ENCODE data around the gene CHRNA4.

Gene CHRNA4

DNA sequence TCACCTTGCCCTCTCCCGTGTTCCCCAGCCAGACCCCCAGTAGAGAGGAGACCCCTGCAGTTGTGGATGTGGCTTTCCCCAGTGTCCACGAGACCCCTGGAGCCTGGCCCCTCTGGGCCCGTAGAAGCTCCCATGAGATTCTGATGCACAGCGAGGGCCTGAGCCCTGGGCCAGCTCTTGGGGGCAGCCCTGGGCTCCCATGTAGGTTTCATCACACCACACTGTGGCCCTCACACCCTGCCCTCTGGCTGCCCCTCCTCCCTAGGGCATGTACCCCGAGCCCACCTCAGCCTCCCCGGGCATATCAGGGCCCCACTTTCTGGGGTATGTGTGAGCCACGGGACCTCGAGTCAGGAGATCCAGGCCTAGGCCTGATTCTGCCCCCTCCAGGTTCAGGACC lies 7.0 kb upstream of the CHRNA4 start:
- Histone ChIP-seq H3K4me1 (ENCODE audit: control insufficient read depth, insufficient read depth, low read length, poor library complexity, severe bottlenecking) (no peaks in the 10 kb centered on the region), H3K4me3 (ENCODE audit: extremely low read depth, insufficient read depth, low read length, poor library complexity, severe bottlenecking) (no peak overlapping the region), H3K27ac (ENCODE audit: low read depth, low read length, severe bottlenecking) (no peak overlapping the region), H3K9me3 (ENCODE audit: control insufficient read depth, low read length) (no peaks in the 10 kb centered on the region), H3K36me3 (ENCODE audit: control insufficient read depth, insufficient read depth, low read length) (no peaks in the 10 kb centered on the region)
- 89 to 100% methylated on average over 4 to 8 of the region's 8 CpGs for WGBS, 2 experiments (ENCODE audit: insufficient coverage in 2 of 2)

DNA sequence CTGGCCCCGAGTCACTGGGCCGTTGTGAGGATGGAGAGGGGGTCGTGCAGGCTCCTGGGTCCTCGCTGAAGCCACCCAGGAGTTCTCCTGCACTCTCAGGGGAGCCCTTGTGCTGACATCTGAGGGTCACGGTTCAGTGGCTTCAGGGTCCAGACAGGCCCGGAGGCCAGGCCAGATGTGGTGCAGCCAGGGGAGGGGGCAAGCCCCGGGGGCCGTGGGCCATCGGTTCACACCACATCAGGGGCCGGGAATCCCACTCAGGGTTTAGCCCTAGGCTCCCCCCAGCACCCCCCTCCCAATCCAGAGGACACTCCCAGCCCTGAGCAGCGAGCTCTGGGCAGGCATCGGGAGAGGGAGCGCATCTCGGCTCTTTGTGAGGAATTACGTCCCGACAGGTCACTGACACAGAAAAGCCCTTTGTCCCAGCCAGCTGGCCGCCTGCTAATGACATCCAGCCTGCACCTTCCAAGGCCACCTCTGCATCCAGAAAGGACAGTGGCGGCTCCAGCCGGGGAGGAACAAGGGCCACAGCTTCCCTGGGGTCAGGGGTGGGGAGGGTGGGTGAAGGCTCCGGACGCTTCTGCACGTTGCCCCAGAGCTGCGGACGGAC lies 6.4 kb upstream of the CHRNA4 start:
- H3K4me3 ChIP-seq (ENCODE audit: extremely low read depth, insufficient read depth, low read length, poor library complexity, severe bottlenecking), result no peak overlapping the region
- no peaks in the 10 kb centered on the region for H3K36me3 ChIP-seq (ENCODE audit: control insufficient read depth, insufficient read depth, low read length)
- 68 to 80% methylated on average over 15 to 16 of the region's 24 CpGs for WGBS, 2 experiments (ENCODE audit: insufficient coverage in 2 of 2)
- no peak overlapping the region for H3K27ac ChIP-seq (ENCODE audit: low read depth, low read length, severe bottlenecking)
- H3K9me3 ChIP-seq (ENCODE audit: control insufficient read depth, low read length), result no peaks in the 10 kb centered on the region
- H3K4me1 ChIP-seq (ENCODE audit: control insufficient read depth, insufficient read depth, low read length, poor library complexity, severe bottlenecking), result no peaks in the 10 kb centered on the region

DNA sequence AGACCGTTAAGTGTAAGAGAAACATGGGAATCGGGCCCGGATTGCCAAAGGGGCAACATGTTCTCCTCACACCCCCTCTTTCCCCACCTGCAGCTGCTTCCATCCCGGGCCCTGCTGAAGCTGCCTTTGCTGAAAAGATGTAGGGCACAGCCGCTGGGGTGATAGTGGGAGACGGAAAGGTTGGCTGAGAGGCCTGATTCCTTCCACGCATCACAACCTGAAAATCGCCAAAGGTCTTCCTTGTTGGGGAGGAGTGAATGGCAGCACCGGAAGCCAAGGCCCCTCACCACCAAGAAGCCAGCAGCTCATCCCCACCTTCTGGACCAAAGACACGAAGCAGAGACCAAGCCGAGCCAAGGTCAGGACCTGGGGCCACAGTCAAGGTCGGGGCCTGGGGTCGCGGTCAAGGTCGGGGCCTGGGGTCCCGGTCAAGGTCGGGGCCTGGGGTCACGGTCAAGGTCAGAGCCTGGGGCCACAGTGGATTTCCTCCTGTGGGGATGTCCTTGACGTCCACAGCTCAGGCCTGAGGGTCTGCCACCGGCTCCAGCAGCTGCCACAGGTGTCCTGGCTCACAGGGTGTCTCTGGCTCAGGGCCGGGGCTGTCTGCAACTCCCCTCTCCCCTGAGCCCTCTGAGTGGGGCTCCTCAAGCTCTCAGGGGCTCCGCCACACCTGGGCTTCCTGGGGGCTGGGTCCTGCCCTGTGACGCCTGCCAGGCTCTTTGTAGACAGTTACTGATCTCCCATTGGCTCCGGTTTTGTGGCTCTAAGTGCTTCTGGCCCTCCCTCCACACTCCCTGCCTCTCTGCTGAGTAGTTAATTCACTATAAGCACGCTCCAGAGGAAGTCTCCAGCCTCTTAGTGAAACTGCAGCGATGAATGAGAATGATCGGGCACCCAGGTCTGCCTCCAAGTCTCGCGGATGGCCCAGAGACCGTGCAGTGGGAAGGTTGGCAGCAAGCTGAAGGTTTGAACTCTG lies 5.5 kb upstream of the CHRNA4 start:
- no peaks in the 10 kb centered on the region for H3K4me1 ChIP-seq (ENCODE audit: control insufficient read depth, insufficient read depth, low read length, poor library complexity, severe bottlenecking)
- H3K9me3 ChIP-seq (ENCODE audit: control insufficient read depth, low read length), result no peaks in the 10 kb centered on the region
- H3K27ac ChIP-seq (ENCODE audit: low read depth, low read length, severe bottlenecking), result no peak overlapping the region
- no peaks in the 10 kb centered on the region for H3K36me3 ChIP-seq (ENCODE audit: control insufficient read depth, insufficient read depth, low read length)
- WGBS, 2 experiments (ENCODE audit: insufficient coverage in 2 of 2), result 86 to 88% methylated on average over 25 to 29 of the region's 30 CpGs
- H3K4me3 ChIP-seq (ENCODE audit: extremely low read depth, insufficient read depth, low read length, poor library complexity, severe bottlenecking), result no peak overlapping the region

DNA sequence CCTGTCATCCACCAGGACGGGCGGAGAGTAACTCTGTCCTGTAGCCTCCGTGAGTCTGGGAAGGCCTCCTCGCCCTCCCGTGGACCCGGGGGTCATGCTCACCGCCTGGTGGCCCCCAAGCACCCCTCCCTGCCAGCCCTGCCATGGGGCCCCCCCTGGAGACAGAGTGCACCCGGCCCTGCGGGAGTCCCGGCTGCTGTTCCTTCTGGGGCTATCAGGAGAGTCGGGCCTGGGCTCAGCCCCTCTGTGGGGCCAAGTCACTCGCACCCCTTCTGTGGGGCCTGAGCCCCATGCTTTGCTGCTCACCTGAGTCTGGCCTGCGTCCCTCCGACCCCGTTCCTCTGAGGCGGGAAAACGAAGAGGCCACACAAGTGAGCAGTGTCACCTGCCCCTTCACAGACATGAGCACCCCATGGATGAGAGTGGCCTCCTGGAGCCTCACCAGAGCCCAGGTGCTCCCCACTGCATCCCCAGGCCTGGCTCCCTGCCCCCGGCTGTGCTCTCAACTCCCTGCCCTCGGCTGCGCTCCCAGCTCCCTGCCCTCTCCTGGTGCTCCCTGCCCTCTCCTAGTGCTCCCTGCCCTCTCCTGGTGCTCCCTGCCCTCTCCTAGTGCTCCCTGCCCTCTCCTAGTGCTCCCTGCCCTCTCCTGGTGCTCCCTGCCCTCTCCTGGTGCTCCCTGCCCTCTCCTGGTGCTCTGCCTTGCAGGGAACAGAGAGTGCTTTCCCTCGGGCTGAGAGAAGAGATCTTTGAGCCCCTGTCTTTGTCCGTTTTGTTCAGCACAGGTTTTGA lies 4.6 kb upstream of the CHRNA4 start:
- H3K4me3 ChIP-seq (ENCODE audit: extremely low read depth, insufficient read depth, low read length, poor library complexity, severe bottlenecking), result no peak overlapping the region
- no peak overlapping the region for H3K27ac ChIP-seq (ENCODE audit: low read depth, low read length, severe bottlenecking)
- no peaks in the 10 kb centered on the region for H3K4me1 ChIP-seq (ENCODE audit: control insufficient read depth, insufficient read depth, low read length, poor library complexity, severe bottlenecking)
- H3K36me3 ChIP-seq (ENCODE audit: control insufficient read depth, insufficient read depth, low read length), result no peaks in the 10 kb centered on the region
- H3K9me3 ChIP-seq (ENCODE audit: control insufficient read depth, low read length), result no peaks in the 10 kb centered on the region
- WGBS, 2 experiments (ENCODE audit: insufficient coverage in 2 of 2), result 82 to 84% methylated on average over 17 to 22 of the region's 22 CpGs

DNA sequence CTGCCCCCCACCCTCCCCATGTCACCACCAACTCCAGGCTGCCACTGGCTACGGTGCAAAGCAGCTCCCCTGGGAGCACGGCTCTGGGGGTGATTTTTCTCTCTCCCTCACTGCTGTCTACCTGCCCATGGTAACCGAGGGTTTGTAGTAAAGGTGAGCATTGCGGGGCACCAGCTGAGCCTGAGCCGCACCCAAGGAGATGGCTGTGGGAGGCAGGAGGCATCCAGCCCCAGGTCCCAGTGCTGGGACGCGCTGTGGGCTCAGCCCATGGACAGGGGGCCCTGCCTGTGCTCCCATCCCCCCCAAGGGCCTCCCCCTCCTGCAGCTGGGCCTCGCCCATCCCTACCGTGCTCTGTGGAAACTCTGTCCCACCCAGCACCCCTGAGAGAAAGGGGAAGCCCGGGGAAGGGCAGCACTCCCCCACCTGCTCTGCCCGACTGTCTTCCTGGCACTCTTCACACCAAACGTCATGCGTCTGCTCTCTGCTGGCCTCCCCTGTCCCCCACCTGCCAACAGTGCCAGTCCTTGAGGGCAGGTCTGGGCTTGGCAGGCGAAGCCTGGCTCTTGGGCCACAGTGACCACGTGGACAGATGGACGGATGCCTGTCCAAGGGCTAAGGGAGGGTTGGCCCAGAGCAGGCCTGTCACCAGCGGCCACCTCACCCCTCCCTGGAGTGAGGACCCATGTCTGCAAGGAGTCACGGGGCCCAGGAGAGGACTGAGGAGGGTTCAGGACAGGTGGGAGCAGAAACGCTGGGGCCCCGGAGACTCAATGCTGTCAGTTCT lies 3.8 kb upstream of the CHRNA4 start:
- H3K27ac ChIP-seq (ENCODE audit: low read depth, low read length, severe bottlenecking), result no peak overlapping the region

DNA sequence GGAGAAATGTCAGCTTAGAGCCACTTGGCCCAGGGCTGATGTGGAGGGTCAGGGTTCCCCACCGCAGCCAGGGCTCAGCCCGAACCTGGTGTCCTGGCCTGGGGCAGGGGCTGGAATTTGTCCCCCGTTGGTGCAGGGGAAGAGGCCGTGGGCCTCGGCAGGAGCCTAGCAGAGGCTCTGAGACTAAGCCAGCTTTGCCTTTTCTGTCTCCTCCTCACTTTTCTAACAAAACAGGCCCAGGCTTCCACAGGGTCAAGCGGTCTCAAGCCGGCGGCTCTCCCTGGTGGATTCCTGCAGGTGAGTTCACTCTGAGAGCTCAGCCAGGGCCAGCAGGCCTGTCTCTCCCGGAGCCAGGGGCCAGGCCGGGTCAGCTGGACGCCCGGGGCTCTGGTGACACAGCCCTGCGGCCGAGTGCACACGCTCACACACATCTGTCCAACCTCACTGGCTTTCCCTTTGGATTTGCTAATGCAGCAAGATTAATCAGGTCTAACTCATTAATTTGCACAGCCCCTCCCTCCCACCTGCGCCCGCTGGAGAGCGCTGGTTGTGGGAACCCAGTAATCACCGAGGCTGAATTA lies 2.9 kb upstream of the CHRNA4 start:
- 84 to 88% methylated on average over 16 to 19 of the region's 19 CpGs for WGBS, 2 experiments (ENCODE audit: insufficient coverage in 2 of 2)
- Histone ChIP-seq H3K27ac (ENCODE audit: low read depth, low read length, severe bottlenecking) (no peak overlapping the region), H3K4me1 (ENCODE audit: control insufficient read depth, insufficient read depth, low read length, poor library complexity, severe bottlenecking) (peaks cover 4% of the 10 kb centered on the region), H3K4me3 (ENCODE audit: extremely low read depth, insufficient read depth, low read length, poor library complexity, severe bottlenecking) (no peak overlapping the region), H3K9me3 (ENCODE audit: control insufficient read depth, low read length) (no peaks in the 10 kb centered on the region), H3K36me3 (ENCODE audit: control insufficient read depth, insufficient read depth, low read length) (no peaks in the 10 kb centered on the region)

More for the DNA sequence above, 3.8 kb upstream of the CHRNA4 start:
- Histone ChIP-seq H3K9me3 (ENCODE audit: control insufficient read depth, low read length) (no peaks in the 10 kb centered on the region), H3K4me1 (ENCODE audit: control insufficient read depth, insufficient read depth, low read length, poor library complexity, severe bottlenecking) (peaks cover 4% of the 10 kb centered on the region), H3K36me3 (ENCODE audit: control insufficient read depth, insufficient read depth, low read length) (no peaks in the 10 kb centered on the region), H3K4me3 (ENCODE audit: extremely low read depth, insufficient read depth, low read length, poor library complexity, severe bottlenecking) (no peak overlapping the region)
- 80 to 89% methylated on average over 13 to 14 of the region's 20 CpGs for WGBS, 2 experiments (ENCODE audit: insufficient coverage in 2 of 2)

DNA sequence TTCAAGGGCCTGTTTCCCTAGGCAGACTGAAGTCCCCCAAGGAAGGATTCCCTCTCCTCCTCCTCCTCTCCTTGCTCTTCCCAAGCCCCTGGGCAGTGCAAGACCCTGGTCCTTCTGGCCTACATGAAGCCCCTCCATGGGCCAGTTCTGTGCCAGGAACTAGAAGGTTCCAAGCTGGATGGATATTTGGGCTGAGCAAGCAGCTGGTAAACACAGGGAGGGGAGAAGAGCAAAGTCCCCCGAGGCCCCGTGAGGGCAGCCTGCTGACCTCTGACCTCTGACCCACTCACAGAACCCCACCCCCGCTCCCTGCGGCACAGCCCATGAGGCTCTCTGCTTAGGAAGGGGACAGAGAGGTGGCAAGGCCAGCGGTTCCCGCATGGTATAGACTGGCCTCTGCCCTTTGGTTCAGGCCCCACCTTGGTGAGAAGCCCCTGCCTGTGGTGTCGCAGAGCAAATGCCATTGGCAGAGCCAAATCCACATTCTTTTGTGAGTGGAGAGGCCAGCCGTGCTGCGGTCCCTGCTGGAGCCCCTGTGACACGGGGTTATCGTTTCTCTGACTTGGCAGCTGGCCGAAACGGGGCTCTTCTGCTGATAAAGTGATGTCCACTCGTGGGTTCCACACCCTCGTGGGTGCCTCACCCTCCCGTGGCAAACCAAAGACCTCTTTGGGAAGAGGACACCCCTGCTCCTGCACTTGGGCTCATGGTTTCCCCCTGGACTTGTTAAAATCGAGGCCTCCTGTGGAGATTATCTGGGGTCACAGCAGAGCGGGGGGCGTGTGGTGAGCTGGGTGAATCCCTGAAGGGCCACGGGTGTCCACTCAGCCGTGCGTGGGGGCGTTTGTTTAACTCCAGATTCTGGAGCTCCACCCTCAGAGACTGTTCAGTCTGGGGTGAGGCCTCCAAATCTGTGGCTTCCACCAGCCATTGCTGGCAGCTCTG lies 2.1 kb upstream of the CHRNA4 start:
- 79 to 82% methylated on average over 21 to 23 of the region's 23 CpGs for WGBS, 2 experiments (ENCODE audit: insufficient coverage in 2 of 2)
- Histone ChIP-seq H3K27ac (ENCODE audit: low read depth, low read length, severe bottlenecking) (no peak overlapping the region), H3K9me3 (ENCODE audit: control insufficient read depth, low read length) (no peaks in the 10 kb centered on the region), H3K4me1 (ENCODE audit: control insufficient read depth, insufficient read depth, low read length, poor library complexity, severe bottlenecking) (peaks cover 4% of the 10 kb centered on the region), H3K36me3 (ENCODE audit: control insufficient read depth, insufficient read depth, low read length) (no peaks in the 10 kb centered on the region), H3K4me3 (ENCODE audit: extremely low read depth, insufficient read depth, low read length, poor library complexity, severe bottlenecking) (no peak overlapping the region)

DNA sequence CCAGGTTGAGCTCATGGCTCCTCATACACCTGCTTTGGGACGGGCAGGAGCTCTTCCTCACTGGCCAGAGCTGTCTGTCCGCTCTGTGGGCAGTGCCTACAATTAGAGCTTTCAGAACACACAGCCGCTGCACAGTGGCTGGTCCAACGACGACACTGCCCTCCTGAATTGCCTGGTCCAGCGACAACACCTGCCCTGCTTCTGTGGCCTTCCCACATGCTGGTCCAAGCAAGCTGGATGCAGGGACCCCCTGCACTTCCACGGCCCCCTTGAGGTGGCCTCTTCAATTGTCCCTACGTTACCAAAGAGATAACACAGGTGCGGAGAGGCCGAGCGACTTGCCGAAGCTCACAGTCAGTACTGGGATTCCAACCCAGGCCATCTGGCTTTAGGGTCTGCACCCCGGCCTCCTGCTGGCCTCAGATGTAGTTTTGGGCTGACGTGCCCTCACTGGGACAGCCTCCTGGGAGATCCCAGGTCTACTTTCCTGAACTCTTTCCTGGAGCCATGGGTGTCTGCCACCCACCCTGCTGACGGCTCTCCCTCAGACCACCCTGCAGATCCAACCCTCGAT lies 1.4 kb upstream of the CHRNA4 start:
- Histone ChIP-seq H3K9me3 (ENCODE audit: control insufficient read depth, low read length) (no peaks in the 10 kb centered on the region), H3K36me3 (ENCODE audit: control insufficient read depth, insufficient read depth, low read length) (no peaks in the 10 kb centered on the region), H3K4me1 (ENCODE audit: control insufficient read depth, insufficient read depth, low read length, poor library complexity, severe bottlenecking) (peaks cover 4% of the 10 kb centered on the region), H3K27ac (ENCODE audit: low read depth, low read length, severe bottlenecking) (no peak overlapping the region), H3K4me3 (ENCODE audit: extremely low read depth, insufficient read depth, low read length, poor library complexity, severe bottlenecking) (no peak overlapping the region)
- WGBS, 2 experiments (ENCODE audit: insufficient coverage in 2 of 2), result 70 to 75% methylated on average over 16 of the region's 16 CpGs

Measured in mesodermal cell (in vitro differentiated cells).